HEK293 (cell line): ENCODE results near the gene RASL12.
"Not testable (repeated sequence)": the region's sequence is repeated elsewhere in the genome, so short reads cannot be mapped to it uniquely, and the experiment has no call there.

ENCODE experiments used
- CTCF ChIA-PET: fragments of 350-600 bp; formaldehyde crosslinking; extraction: SDS; loops from one replicate; lab custom pipeline; 2021; ENCODE audit warnings: antibody characterized with exemption; lab: Yijun Ruan, JAX
- POLR2A ChIA-PET: fragments of 300-600 bp; formaldehyde crosslinking; extraction: SDS; loops from one replicate; lab custom pipeline; 2020; ENCODE audit warnings: antibody characterized with exemption, inconsistent platforms; lab: Yijun Ruan, JAX
- H3K27ac ChIP-seq: fragments of 200-500 bp; sonication (Bioruptor generic); 2 replicates; pipeline ENCODE4 v1.5.1; 2014; ENCODE audit warnings: low read depth, low read length, control low read depth, inconsistent platforms; ENCODE audit errors: extremely low read depth
- H3K36me3 ChIP-seq, 2 experiments: fragments of 200-500 bp in 1 of 2; sonication (Bioruptor generic) in 1 of 2; 1 replicate in 1 of 2; 2 replicates in 1 of 2; pipeline ENCODE4 v1.5.1; 2014 to 2017; ENCODE audit warnings: inconsistent platforms in 2 of 2, low read length in 2 of 2; ENCODE audit not compliant: control insufficient read depth in 2 of 2, insufficient read depth in 1 of 2
- H3K4me1 ChIP-seq: fragments of 200-500 bp; sonication (Bioruptor generic); 2 replicates; pipeline ENCODE4 v1.5.1; 2014; ENCODE audit warnings: mild to moderate bottlenecking, low read length, inconsistent platforms; ENCODE audit not compliant: control insufficient read depth, insufficient read depth
- H3K4me3 ChIP-seq: 2 replicates; pipeline ENCODE4 v1.5.1; 2011; ENCODE audit warnings: low read depth, mild to moderate bottlenecking, control low read depth, low read length, moderate library complexity
- H3K9me3 ChIP-seq: fragments of 200-500 bp; sonication (Bioruptor generic); 2 replicates; pipeline ENCODE4 v1.5.1; 2014; ENCODE audit warnings: low read depth, low read length, inconsistent platforms; ENCODE audit not compliant: control insufficient read depth, insufficient read depth
- KLF8 ChIP-seq: fragments of 450-650 bp; formaldehyde crosslinking; IDR thresholded peaks from 2 replicates; pipeline ENCODE4 v1.5.1; 2016; ENCODE audit warnings: missing biosample characterization, missing genetic modification characterization
- REPIN1 ChIP-seq: fragments of 450-650 bp; formaldehyde crosslinking; IDR thresholded peaks from 2 replicates; pipeline ENCODE4 v1.5.1; 2017; ENCODE audit warnings: missing biosample characterization, missing genetic modification characterization, low read depth
- ZNF530 ChIP-seq: fragments of 450-650 bp; formaldehyde crosslinking; IDR thresholded peaks from 2 replicates; pipeline ENCODE4 v1.5.1; 2016; ENCODE audit warnings: low read depth, missing biosample characterization, missing genetic modification characterization
- ZNF76 ChIP-seq: fragments of 450-650 bp; formaldehyde crosslinking; IDR thresholded peaks from 2 replicates; pipeline ENCODE4; 2016; ENCODE audit warnings: low read depth, missing biosample characterization, missing genetic modification characterization, borderline replicate concordance
- ZNF792 ChIP-seq: fragments of 450-650 bp; formaldehyde crosslinking; IDR thresholded peaks from 2 replicates; pipeline ENCODE4 v1.5.1; 2016; ENCODE audit warnings: missing biosample characterization, missing genetic modification characterization
- ZNF843 ChIP-seq: fragments of 450-650 bp; formaldehyde crosslinking; IDR thresholded peaks from 2 replicates; pipeline ENCODE4 v1.5.1; 2016; ENCODE audit warnings: missing biosample characterization, missing genetic modification characterization
- ZSCAN16 ChIP-seq: fragments of 450-650 bp; formaldehyde crosslinking; IDR thresholded peaks from 2 replicates; pipeline ENCODE4 v1.5.1; 2016; ENCODE audit warnings: missing biosample characterization, missing genetic modification characterization
- TF ChIP-seq, protein P1 (sequence below): fragments of 450-650 bp; formaldehyde crosslinking; IDR thresholded peaks from 2 replicates; pipeline ENCODE4 v1.5.0; 2017; ENCODE audit warnings: missing biosample characterization, missing genetic modification characterization, borderline replicate concordance
- TF ChIP-seq, protein P2 (sequence below): fragments of 450-650 bp; formaldehyde crosslinking; IDR thresholded peaks from 2 replicates; pipeline ENCODE4 v1.5.1; 2016; ENCODE audit warnings: missing biosample characterization, missing genetic modification characterization
- TF ChIP-seq, protein P3 (sequence below): fragments of 450-650 bp; formaldehyde crosslinking; conservative IDR thresholded peaks from 2 replicates; pipeline ENCODE4 v1.5.1; 2016; ENCODE audit warnings: low read depth, missing biosample characterization, missing genetic modification characterization
- TF ChIP-seq, protein P4 (sequence below): fragments of 450-650 bp; formaldehyde crosslinking; IDR thresholded peaks from 2 replicates; pipeline ENCODE4 v1.5.1; 2016; ENCODE audit warnings: missing biosample characterization, missing genetic modification characterization
- TF ChIP-seq, protein P5 (sequence below): fragments of 450-650 bp; IDR thresholded peaks from 2 replicates; pipeline ENCODE4 v1.5.1; 2018; ENCODE audit warnings: missing biosample characterization, mild to moderate bottlenecking, missing genetic modification characterization
- TF ChIP-seq, protein P6 (sequence below): fragments of 450-650 bp; formaldehyde crosslinking; conservative IDR thresholded peaks from 2 replicates; pipeline ENCODE4 v1.5.1; 2016; ENCODE audit warnings: low read depth, missing biosample characterization, missing genetic modification characterization

The RASL12 gene

DNA sequence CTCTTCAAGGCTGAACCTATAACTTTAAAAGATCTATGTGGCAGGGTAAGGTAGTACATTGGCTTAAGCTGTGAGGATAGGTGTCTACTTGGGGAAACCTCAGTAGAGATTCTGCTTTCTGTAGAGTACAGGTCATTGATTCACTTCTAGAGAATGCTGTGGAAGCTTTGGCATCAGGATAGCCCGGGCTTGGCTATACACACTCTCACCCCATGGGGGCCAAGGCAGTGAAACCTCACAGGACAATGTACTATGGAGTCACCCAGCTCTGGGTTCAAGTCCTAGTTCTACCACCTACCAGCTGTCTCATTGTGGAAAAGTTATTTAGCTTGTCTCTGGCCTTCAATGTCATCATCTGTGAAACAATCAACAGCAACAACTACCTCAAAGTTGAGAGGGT, 47.4 kb downstream of the RASL12 start (continued):
- TF ChIP-seq, protein P1, sequence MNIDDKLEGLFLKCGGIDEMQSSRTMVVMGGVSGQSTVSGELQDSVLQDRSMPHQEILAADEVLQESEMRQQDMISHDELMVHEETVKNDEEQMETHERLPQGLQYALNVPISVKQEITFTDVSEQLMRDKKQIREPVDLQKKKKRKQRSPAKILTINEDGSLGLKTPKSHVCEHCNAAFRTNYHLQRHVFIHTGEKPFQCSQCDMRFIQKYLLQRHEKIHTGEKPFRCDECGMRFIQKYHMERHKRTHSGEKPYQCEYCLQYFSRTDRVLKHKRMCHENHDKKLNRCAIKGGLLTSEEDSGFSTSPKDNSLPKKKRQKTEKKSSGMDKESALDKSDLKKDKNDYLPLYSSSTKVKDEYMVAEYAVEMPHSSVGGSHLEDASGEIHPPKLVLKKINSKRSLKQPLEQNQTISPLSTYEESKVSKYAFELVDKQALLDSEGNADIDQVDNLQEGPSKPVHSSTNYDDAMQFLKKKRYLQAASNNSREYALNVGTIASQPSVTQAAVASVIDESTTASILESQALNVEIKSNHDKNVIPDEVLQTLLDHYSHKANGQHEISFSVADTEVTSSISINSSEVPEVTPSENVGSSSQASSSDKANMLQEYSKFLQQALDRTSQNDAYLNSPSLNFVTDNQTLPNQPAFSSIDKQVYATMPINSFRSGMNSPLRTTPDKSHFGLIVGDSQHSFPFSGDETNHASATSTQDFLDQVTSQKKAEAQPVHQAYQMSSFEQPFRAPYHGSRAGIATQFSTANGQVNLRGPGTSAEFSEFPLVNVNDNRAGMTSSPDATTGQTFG (tag by site-specific recombination): no peak
- TF ChIP-seq, protein P2, sequence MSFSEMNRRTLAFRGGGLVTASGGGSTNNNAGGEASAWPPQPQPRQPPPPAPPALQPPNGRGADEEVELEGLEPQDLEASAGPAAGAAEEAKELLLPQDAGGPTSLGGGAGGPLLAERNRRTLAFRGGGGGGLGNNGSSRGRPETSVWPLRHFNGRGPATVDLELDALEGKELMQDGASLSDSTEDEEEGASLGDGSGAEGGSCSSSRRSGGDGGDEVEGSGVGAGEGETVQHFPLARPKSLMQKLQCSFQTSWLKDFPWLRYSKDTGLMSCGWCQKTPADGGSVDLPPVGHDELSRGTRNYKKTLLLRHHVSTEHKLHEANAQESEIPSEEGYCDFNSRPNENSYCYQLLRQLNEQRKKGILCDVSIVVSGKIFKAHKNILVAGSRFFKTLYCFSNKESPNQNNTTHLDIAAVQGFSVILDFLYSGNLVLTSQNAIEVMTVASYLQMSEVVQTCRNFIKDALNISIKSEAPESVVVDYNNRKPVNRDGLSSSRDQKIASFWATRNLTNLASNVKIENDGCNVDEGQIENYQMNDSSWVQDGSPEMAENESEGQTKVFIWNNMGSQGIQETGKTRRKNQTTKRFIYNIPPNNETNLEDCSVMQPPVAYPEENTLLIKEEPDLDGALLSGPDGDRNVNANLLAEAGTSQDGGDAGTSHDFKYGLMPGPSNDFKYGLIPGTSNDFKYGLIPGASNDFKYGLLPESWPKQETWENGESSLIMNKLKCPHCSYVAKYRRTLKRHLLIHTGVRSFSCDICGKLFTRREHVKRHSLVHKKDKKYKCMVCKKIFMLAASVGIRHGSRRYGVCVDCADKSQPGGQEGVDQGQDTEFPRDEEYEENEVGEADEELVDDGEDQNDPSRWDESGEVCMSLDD (tag by site-specific recombination): no peak
- TF ChIP-seq, protein P3, sequence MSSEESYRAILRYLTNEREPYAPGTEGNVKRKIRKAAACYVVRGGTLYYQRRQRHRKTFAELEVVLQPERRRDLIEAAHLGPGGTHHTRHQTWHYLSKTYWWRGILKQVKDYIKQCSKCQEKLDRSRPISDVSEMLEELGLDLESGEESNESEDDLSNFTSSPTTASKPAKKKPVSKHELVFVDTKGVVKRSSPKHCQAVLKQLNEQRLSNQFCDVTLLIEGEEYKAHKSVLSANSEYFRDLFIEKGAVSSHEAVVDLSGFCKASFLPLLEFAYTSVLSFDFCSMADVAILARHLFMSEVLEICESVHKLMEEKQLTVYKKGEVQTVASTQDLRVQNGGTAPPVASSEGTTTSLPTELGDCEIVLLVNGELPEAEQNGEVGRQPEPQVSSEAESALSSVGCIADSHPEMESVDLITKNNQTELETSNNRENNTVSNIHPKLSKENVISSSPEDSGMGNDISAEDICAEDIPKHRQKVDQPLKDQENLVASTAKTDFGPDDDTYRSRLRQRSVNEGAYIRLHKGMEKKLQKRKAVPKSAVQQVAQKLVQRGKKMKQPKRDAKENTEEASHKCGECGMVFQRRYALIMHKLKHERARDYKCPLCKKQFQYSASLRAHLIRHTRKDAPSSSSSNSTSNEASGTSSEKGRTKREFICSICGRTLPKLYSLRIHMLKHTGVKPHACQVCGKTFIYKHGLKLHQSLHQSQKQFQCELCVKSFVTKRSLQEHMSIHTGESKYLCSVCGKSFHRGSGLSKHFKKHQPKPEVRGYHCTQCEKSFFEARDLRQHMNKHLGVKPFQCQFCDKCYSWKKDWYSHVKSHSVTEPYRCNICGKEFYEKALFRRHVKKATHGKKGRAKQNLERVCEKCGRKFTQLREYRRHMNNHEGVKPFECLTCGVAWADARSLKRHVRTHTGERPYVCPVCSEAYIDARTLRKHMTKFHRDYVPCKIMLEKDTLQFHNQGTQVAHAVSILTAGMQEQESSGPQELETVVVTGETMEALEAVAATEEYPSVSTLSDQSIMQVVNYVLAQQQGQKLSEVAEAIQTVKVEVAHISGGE (tag by site-specific recombination): no peak
- TF ChIP-seq ZNF530 (tag by site-specific recombination): no peak
- no peak for TF ChIP-seq KLF8 (tag by site-specific recombination)
- TF ChIP-seq, protein P4, sequence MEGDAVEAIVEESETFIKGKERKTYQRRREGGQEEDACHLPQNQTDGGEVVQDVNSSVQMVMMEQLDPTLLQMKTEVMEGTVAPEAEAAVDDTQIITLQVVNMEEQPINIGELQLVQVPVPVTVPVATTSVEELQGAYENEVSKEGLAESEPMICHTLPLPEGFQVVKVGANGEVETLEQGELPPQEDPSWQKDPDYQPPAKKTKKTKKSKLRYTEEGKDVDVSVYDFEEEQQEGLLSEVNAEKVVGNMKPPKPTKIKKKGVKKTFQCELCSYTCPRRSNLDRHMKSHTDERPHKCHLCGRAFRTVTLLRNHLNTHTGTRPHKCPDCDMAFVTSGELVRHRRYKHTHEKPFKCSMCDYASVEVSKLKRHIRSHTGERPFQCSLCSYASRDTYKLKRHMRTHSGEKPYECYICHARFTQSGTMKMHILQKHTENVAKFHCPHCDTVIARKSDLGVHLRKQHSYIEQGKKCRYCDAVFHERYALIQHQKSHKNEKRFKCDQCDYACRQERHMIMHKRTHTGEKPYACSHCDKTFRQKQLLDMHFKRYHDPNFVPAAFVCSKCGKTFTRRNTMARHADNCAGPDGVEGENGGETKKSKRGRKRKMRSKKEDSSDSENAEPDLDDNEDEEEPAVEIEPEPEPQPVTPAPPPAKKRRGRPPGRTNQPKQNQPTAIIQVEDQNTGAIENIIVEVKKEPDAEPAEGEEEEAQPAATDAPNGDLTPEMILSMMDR (tag by site-specific recombination): no peak

DNA sequence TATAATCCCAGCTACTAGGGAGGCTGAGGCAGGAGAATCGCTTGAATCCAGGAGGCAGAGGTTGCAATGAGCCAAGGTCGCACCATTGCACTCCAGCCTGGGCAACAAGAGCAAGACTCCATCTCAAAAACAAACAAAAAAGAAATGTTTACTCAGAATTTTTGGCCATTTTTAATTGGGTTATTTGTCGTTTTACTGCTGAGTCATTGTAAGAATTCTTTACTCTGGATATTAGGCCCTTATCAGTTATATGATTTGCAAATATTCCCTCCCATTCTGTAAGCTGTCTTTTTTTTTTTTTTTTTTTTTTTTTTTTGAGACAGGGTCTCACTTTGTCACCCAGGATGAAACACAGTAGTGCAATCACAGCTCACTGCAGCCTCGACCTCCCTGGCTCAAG, 56.6 kb downstream of the RASL12 start:
- POLR2A ChIA-PET: interaction anchor here (0.6 kb wide), 1 partner anchor 264 kb away, joined by 3 read pairs; no protein-coding TSS in a partner anchor
- H3K9me3 ChIP-seq, CTCF ChIA-PET, H3K27ac ChIP-seq, H3K4me1 ChIP-seq, H3K4me3 ChIP-seq: not testable (repeated sequence)
- peaks cover 23 to 43% of the 10 kb centered on the region in 2 experiments; a peak in 2 of 3 replicates for H3K36me3 ChIP-seq

DNA sequence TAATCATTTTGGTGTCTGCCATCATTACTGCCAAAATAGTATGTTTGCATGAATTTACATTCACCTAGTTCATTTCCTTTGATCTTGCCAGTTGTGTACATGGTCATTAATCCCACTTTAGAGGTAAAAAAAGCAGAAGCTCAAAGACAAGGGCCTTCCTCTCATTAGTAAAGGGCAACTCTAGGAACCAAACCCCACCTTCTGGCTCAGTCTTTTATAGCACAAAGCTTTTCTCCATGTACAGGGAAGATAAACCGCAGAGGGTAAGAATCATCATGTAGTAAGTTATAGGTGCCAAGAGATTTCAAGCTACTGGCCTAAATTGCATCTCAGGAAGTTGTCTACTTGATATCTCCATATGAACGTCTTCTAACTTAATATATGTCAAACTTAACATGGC, 58.8 kb downstream of the RASL12 start:
- no peaks in the 10 kb centered on the region for H3K9me3 ChIP-seq
- no peak overlapping the region for H3K4me3 ChIP-seq
- H3K27ac ChIP-seq: no peak overlapping the region
- POLR2A ChIA-PET: no interaction called here
- CTCF ChIA-PET: interaction anchor here (0.6 to 1.0 kb wide), 4 partner anchors 19 to 278 kb away, joined by 3 read pairs; no protein-coding TSS in a partner anchor
- peaks cover 13 to 38% of the 10 kb centered on the region in 2 experiments; a peak in 2 of 3 replicates for H3K36me3 ChIP-seq
- no peaks in the 10 kb centered on the region for H3K4me1 ChIP-seq
- TF ChIP-seq ZNF76 (tag by site-specific recombination) (no peak), ZNF843 (no peak), REPIN1 (tag by site-specific recombination) (no peak), ZSCAN16 (tag by site-specific recombination) (no peak), ZNF792 (no peak)
- TF ChIP-seq, protein P5, sequence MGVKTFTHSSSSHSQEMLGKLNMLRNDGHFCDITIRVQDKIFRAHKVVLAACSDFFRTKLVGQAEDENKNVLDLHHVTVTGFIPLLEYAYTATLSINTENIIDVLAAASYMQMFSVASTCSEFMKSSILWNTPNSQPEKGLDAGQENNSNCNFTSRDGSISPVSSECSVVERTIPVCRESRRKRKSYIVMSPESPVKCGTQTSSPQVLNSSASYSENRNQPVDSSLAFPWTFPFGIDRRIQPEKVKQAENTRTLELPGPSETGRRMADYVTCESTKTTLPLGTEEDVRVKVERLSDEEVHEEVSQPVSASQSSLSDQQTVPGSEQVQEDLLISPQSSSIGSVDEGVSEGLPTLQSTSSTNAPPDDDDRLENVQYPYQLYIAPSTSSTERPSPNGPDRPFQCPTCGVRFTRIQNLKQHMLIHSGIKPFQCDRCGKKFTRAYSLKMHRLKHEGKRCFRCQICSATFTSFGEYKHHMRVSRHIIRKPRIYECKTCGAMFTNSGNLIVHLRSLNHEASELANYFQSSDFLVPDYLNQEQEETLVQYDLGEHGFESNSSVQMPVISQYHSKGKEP (tag by site-specific recombination): no peak
- TF ChIP-seq, protein P6, sequence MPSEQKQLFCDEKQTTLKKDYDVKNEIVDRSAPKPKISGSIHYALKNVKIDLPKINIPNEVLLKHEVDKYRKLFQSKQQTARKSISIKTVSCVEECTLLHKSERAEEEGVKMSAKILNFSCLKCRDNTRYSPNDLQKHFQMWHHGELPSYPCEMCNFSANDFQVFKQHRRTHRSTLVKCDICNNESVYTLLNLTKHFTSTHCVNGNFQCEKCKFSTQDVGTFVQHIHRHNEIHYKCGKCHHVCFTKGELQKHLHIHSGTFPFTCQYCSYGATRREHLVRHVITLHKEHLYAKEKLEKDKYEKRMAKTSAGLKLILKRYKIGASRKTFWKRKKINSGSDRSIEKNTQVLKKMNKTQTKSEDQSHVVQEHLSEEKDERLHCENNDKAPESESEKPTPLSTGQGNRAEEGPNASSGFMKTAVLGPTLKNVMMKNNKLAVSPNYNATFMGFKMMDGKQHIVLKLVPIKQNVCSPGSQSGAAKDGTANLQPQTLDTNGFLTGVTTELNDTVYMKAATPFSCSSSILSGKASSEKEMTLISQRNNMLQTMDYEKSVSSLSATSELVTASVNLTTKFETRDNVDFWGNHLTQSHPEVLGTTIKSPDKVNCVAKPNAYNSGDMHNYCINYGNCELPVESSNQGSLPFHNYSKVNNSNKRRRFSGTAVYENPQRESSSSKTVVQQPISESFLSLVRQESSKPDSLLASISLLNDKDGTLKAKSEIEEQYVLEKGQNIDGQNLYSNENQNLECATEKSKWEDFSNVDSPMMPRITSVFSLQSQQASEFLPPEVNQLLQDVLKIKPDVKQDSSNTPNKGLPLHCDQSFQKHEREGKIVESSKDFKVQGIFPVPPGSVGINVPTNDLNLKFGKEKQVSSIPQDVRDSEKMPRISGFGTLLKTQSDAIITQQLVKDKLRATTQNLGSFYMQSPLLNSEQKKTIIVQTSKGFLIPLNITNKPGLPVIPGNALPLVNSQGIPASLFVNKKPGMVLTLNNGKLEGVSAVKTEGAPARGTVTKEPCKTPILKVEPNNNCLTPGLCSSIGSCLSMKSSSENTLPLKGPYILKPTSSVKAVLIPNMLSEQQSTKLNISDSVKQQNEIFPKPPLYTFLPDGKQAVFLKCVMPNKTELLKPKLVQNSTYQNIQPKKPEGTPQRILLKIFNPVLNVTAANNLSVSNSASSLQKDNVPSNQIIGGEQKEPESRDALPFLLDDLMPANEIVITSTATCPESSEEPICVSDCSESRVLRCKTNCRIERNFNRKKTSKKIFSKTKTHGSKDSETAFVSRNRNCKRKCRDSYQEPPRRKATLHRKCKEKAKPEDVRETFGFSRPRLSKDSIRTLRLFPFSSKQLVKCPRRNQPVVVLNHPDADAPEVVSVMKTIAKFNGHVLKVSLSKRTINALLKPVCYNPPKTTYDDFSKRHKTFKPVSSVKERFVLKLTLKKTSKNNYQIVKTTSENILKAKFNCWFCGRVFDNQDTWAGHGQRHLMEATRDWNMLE (tag by site-specific recombination): no peak
